GM21619 (cell line): Measurements from ENCODE around the gene IMPA2.
A peak's percentile ranks its signal among the peaks of the same experiment; 100 is the strongest.
"Not testable (repeated sequence)": the region's sequence is repeated elsewhere in the genome, so short reads cannot be mapped to it uniquely, and the experiment has no call there.

Experiments used
- ATAC-seq: cut with Tn5 transposase; IDR thresholded peaks from one replicate; pipeline ENCODE4 v1.9.1; 2021; ENCODE audit not compliant: unreplicated experiment

IMPA2 gene

GRCh38 chr18:11960743-11961380 is 20.4 kb upstream of the IMPA2 start:
- ATAC-seq: no peak

DNA sequence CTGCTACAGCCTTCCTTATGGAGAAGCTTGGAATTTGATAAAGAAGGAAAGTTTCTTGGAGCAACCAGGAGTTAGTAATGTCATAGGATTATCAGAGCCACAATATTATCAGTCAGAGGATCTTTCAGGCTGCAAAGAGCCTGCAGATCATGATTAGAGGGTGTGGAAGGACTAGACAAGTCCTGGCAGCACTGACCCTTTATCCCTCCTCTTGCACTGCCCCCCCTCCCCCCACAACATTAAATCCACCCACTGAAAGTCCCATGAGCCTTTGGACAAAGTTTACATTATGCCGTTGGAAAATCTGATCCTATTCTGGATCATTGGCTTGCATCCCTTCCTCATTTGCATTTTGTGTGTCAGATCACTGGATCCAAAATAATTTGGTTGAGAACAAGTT is 18.7 kb upstream of the IMPA2 start:
- no peak for ATAC-seq

DNA sequence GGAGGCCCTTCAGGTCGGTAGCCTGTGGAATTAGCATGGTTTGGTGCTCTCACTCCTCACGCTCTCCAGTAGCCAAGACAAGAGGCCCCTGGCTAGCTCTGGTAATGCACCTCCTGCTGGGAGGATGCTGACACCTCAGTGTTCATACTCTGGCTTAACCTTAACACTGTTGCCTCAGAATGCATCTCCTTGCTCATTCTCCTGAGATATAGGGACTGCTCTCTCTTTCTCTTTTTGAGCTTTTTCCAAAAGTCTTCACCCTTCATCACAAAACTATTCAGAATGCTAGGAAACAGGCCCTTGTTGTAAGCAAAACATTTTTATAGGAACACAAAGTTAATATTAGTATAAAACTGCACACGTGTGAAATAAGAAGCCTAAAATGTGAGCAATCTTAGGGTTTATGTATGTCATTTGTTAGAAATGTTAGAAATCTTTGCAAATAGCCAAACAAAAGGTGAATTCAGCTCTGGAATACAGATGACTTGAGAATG is 17.3 kb upstream of the IMPA2 start:
- no peak for ATAC-seq

GRCh38 chr18:11969904-11970835 is 11.1 kb upstream of the IMPA2 start:
- ATAC-seq: no peak

GRCh38 chr18:11970836-11971226 is 10.5 kb upstream of the IMPA2 start:
- ATAC-seq: not testable (repeated sequence)

DNA sequence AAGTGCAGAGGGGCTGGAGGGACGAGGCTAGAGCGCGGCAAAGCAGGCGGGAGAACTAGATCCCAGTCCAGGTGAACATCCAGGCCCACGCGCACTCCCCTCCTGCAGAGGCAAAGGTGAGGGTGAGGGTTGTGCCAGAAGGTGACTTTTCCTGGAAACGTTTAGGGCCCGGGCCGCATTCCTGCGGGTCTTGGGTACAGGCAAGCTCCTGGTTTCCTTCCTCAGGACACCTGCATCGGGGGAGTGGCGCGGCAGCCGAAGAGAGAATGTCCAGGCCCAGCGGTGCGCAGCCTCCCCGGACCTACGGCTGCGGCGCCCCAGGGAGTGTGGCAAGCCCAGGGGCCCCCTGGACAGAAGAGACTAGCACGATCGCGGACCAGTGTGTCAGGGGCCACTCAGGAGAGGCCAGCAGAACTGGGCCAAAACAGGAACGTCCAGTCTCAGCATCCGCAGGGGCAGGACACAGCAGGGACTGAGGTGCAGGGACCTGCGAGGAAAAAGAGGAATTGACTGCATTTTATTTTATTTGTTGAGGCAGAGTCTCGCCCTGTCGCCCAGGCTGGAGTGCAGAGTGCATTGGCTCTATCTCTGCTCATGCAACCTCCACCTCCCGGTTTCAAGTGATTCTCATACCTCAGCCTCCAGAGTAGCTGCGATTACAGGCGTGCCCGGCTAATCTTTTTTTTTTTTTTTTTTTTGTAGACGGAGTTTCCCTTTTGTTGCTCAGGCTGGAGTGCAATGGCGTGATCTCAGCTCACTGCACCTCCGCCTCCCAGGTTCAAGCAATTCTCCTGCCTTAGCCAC is 8.7 kb upstream of the IMPA2 start:
- no peak for ATAC-seq

- no peak for ATAC-seq
Observed at GRCh38 chr18:11974741-11975325, 6.5 kb upstream of the IMPA2 start.

GRCh38 chr18:11975723-11976122 is 5.6 kb upstream of the IMPA2 start:
- no peak for ATAC-seq

GRCh38 chr18:11976315-11977152 is 4.8 kb upstream of the IMPA2 start:
- ATAC-seq: no peak

DNA sequence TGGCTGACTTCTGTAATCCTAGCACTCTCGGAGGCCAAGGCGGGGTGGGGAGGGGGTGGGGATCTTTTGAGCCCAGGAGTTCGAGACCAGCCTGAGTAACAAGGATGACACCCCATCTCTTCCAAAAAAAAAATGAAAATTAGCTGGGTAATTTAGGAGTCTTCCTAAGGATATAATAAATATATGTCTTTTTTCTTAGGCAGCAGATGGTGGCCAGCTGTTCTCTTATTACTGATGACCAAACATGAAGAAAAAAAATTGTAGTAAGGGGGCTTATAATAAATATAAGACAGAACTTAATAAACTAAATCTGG is 4.2 kb upstream of the IMPA2 start:
- no peak for ATAC-seq

DNA sequence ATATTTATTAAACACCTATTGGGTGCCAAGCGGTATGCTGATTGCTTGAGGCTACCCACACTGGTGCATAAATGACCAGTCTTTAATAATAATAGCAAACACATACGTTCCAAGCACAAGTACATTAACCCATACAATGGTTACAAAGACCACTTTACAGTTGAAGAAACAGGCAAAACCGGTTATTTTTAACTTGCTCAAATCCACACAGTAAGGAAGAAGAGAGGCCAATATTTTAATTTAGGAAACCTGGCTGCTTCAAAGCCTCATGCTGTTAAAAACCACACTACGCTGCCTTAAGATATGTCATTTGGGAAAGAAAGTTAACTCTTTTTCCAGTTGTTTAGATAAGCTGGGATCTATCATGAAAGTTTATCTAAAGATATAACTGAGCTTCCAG is 2.4 kb upstream of the IMPA2 start:
- no peak for ATAC-seq

GRCh38 chr18:11980163-11980493 is 1.2 kb upstream of the IMPA2 start:
- ATAC-seq: no peak

DNA sequence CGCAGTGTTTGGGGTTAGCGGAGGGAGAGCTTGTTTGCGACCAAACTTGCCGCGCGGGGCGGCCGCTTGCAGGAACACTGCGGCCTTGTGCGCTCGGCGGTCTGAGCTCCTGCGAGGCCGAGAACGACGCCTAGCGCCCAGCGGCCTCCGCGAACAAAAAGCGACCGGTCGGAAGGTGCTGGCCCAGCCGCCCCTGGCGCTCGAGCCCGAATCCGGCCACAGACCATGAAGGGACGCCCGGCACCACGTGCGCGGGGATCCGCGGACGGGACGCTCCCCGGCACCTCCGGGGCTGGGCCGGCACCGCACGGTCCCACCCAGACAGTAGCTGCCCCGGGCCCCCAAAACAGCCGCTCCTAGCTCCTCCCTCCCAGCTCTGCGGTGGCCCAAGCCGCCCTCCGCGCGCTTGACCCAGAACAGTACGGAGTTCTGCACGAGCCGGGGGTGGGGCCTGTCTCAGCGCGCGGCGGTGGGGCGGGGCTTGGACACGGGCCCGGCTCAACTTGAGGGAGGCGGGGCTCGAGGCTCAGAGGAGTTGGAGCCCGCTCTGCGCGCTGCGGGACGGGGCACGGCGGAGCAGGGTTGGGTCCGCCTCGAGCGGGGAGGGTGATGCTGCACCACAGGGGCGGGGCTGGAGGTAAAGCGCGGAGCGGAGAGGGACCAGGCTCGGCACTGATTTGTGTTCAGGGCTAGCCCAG is 664 bp upstream of the IMPA2 start:
- peak; percentile 80 for ATAC-seq

- peak; percentile 26 for ATAC-seq
Observed at GRCh38 chr18:11981543-11982366, 448 bp downstream of the IMPA2 start.

DNA sequence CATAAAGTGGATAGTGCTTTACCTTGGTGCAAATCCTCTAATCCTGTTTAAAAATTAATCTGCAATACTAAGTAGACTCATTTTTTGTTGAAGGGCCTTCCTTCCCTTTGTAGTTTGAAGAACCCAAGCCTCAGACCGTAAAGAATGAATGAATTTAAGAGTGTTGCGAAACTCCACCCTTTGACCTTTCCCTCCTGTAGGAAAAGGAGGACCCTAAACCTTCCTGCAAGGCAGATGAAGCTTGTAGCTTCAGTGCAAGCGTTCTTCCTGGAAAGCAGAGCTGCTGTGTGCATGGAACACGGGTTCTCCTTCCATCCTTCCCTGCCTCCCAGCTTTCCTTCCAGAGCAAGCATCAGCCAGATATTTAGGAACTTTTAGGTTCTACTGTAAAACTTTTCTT is 1.7 kb downstream of the IMPA2 start:
- ATAC-seq: no peak

DNA sequence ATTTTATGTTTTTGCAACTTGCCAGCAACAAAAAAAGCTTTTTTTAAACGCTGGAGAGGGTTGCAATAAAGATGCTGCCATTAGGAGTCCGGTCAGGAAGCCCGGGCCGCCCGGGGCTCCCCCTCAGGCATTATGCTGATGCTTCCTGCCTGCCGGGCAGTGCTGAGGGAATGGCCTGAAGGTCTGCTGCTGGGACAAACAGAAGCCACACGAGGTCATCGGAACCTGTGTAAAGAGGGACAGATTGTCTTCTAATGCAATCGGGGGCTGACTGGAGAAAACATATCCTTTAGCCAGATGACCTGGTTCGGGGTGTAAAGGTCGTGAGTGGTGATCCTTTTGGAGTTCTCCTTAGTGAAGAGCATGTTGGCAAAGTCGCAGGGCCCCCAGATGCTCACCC is 2.3 kb downstream of the IMPA2 start:
- ATAC-seq: no peak

- no peak for ATAC-seq
Observed at GRCh38 chr18:11984091-11984490, 2.8 kb downstream of the IMPA2 start.

- no peak for ATAC-seq
Observed at GRCh38 chr18:11985586-11985985, 4.3 kb downstream of the IMPA2 start.

DNA sequence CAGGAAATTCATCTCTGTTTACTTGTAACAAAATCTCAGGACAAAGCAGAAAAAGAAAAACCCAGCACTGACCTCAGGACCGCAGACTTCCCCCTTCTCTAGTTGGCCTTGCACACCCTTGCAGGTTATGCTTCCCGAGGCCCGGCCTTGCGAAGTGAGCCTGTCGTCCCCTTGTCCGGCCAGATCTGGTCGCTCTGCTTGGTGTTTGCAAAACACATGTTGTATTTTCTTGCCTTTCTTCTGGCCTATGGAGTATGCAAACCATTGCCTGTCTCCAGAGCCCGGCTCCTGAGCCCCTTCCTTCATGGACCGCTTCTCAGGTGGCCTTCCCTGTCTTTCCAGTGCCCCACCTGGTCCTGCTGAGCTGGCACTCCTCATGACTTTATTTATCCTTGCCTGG is 4.8 kb downstream of the IMPA2 start:
- no peak for ATAC-seq
